ENCODE measurements around the gene BAD.

The BAD gene

GRCh38 chr11:64238076-64238475, 46.4 kb downstream of the BAD start:
- DNase-seq (no peak), ATAC-seq (replicated peaks) (no peak)
- no peaks in the 10 kb centered on the region for H3K9me3 Mint-ChIP-seq
- peak overlapping the region; percentile 99 for H3K27ac Mint-ChIP-seq
- H3K27me3 Mint-ChIP-seq: no peaks in the 10 kb centered on the region
- no peak overlapping the region for H3K4me3 Mint-ChIP-seq
- H3K36me3 Mint-ChIP-seq: peaks cover 38 to 51% of the 10 kb centered on the region in 2 donors
- peaks cover 40 to 81% of the 10 kb centered on the region in 2 donors for H3K4me1 Mint-ChIP-seq

- DNase-seq (no peak), ATAC-seq (replicated peaks) (no peak)
- H3K27ac Mint-ChIP-seq: peak overlapping the region; percentile 87
- H3K4me1 Mint-ChIP-seq: peaks cover 40 to 81% of the 10 kb centered on the region in 2 donors
- H3K9me3 Mint-ChIP-seq: no peaks in the 10 kb centered on the region
- peak overlapping the region in 1 of 2 donors; percentile 37 for H3K4me3 Mint-ChIP-seq
- peaks cover 34 to 48% of the 10 kb centered on the region in 2 donors for H3K36me3 Mint-ChIP-seq
- H3K27me3 Mint-ChIP-seq: no peaks in the 10 kb centered on the region
These were observed 46.9 kb downstream of the BAD start for GRCh38 chr11:64237484-64237951.

GRCh38 chr11:64235437-64236161, 48.9 kb downstream of the BAD start:
- Mint-ChIP-seq H3K36me3 (peaks cover 32 to 45% of the 10 kb centered on the region in 2 donors), H3K4me1 (peaks cover 49 to 89% of the 10 kb centered on the region in 2 donors), H3K27ac (peak overlapping the region; percentile 92), H3K4me3 (peak overlapping the region; percentile 94 to 95), H3K27me3 (no peaks in the 10 kb centered on the region), H3K9me3 (no peaks in the 10 kb centered on the region)
- no peak for DNase-seq
- no peak for ATAC-seq (replicated peaks)

GRCh38 chr11:64234647-64235379, 49.7 kb downstream of the BAD start:
- H3K4me3 Mint-ChIP-seq: peak overlapping the region; percentile 94 to 95
- peaks cover 27 to 45% of the 10 kb centered on the region in 2 donors for H3K36me3 Mint-ChIP-seq
- ATAC-seq (replicated peaks) (peak; percentile 45 to 46), DNase-seq (no peak)
- H3K27me3 Mint-ChIP-seq: no peaks in the 10 kb centered on the region
- no peaks in the 10 kb centered on the region for H3K9me3 Mint-ChIP-seq
- H3K27ac Mint-ChIP-seq: peak overlapping the region; percentile 92
- H3K4me1 Mint-ChIP-seq: peaks cover 47 to 88% of the 10 kb centered on the region in 2 donors

GRCh38 chr11:64233913-64234586, 50.4 kb downstream of the BAD start, which contains the start of gene VEGFB:
VEGFB (plus strand) TSS chr11:64234584; CDS start chr11:64234834, 250 bp downstream.
- Mint-ChIP-seq H3K9me3 (no peaks in the 10 kb centered on the region), H3K27me3 (no peaks in the 10 kb centered on the region), H3K27ac (peak within 1 kb of the TSS; percentile 92), H3K36me3 (peaks cover 26 to 47% of the 10 kb centered on the region in 2 donors), H3K4me3 (peak within 1 kb of the TSS; percentile 94 to 95), H3K4me1 (peaks cover 51 to 88% of the 10 kb centered on the region in 2 donors)
- ATAC-seq (replicated peaks): peak; percentile 55 to 62
- peak; percentile 63 for DNase-seq

GRCh38 chr11:64232967-64233315, 51.5 kb downstream of the BAD start:
- peaks cover 41 to 87% of the 10 kb centered on the region in 2 donors for H3K4me1 Mint-ChIP-seq
- peak overlapping the region; percentile 73 to 83 for H3K4me3 Mint-ChIP-seq
- H3K36me3 Mint-ChIP-seq: peaks cover 22 to 39% of the 10 kb centered on the region in 2 donors
- ATAC-seq (replicated peaks) (no peak), DNase-seq (no peak)
- H3K27me3 Mint-ChIP-seq: no peaks in the 10 kb centered on the region
- H3K27ac Mint-ChIP-seq: no peak overlapping the region
- H3K9me3 Mint-ChIP-seq: no peaks in the 10 kb centered on the region

GRCh38 chr11:64232182-64232966, 52.1 kb downstream of the BAD start:
- Mint-ChIP-seq H3K4me3 (peak overlapping the region; percentile 87 to 97), H3K4me1 (peaks cover 38 to 87% of the 10 kb centered on the region in 2 donors), H3K27ac (peak overlapping the region; percentile 82), H3K36me3 (peaks cover 23 to 33% of the 10 kb centered on the region in 2 donors), H3K9me3 (no peaks in the 10 kb centered on the region), H3K27me3 (no peaks in the 10 kb centered on the region)
- DNase-seq (no peak), ATAC-seq (replicated peaks) (no peak)

- no peak overlapping the region for H3K27ac Mint-ChIP-seq
- H3K4me1 Mint-ChIP-seq: peaks cover 42 to 85% of the 10 kb centered on the region in 2 donors
- H3K36me3 Mint-ChIP-seq: peaks cover 22 to 26% of the 10 kb centered on the region in 2 donors
- DNase-seq: no peak
- peak overlapping the region; percentile 87 to 97 for H3K4me3 Mint-ChIP-seq
- no peak for ATAC-seq (replicated peaks)
- H3K9me3 Mint-ChIP-seq: no peaks in the 10 kb centered on the region
- no peaks in the 10 kb centered on the region for H3K27me3 Mint-ChIP-seq
These were observed 52.9 kb downstream of the BAD start for GRCh38 chr11:64231546-64231945.

GRCh38 chr11:64230985-64231365, 53.5 kb downstream of the BAD start:
- DNase-seq (no peak), ATAC-seq (replicated peaks) (no peak)
- peaks cover 22 to 26% of the 10 kb centered on the region in 2 donors for H3K36me3 Mint-ChIP-seq
- no peaks in the 10 kb centered on the region for H3K9me3 Mint-ChIP-seq
- H3K4me3 Mint-ChIP-seq: peak overlapping the region; percentile 87 to 97
- peak overlapping the region; percentile 97 for H3K27ac Mint-ChIP-seq
- H3K4me1 Mint-ChIP-seq: peaks cover 42 to 81% of the 10 kb centered on the region in 2 donors
- H3K27me3 Mint-ChIP-seq: no peaks in the 10 kb centered on the region

GRCh38 chr11:64230171-64230984, 54.1 kb downstream of the BAD start, which contains the start of gene DNAJC4:
DNAJC4 (plus strand) TSS chr11:64230548; CDS start chr11:64230855, 307 bp downstream.
- no peaks in the 10 kb centered on the region for H3K9me3 Mint-ChIP-seq
- peaks cover 40 to 79% of the 10 kb centered on the region in 2 donors for H3K4me1 Mint-ChIP-seq
- peaks cover 20 to 21% of the 10 kb centered on the region in 2 donors for H3K36me3 Mint-ChIP-seq
- H3K27me3 Mint-ChIP-seq: no peaks in the 10 kb centered on the region
- DNase-seq (peak; percentile 90), ATAC-seq (replicated peaks) (peak; percentile 38 to 50)
- H3K4me3 Mint-ChIP-seq: peak within 1 kb of the TSS; percentile 87 to 97
- peak within 1 kb of the TSS; percentile 97 for H3K27ac Mint-ChIP-seq

- Mint-ChIP-seq H3K27ac (peak overlapping the region; percentile 97), H3K27me3 (no peaks in the 10 kb centered on the region), H3K4me3 (peak overlapping the region; percentile 87 to 97), H3K36me3 (peaks cover 20 to 21% of the 10 kb centered on the region in 2 donors), H3K4me1 (peaks cover 43 to 79% of the 10 kb centered on the region in 2 donors), H3K9me3 (no peaks in the 10 kb centered on the region)
- ATAC-seq (replicated peaks): no peak
- no peak for DNase-seq
These were observed 54.7 kb downstream of the BAD start for GRCh38 chr11:64229744-64230170.

GRCh38 chr11:64229090-64229743, 55.2 kb downstream of the BAD start:
- Mint-ChIP-seq H3K4me3 (peak overlapping the region; percentile 58 to 97), H3K9me3 (no peaks in the 10 kb centered on the region), H3K36me3 (peaks cover 22 to 24% of the 10 kb centered on the region in 2 donors), H3K4me1 (peaks cover 45 to 84% of the 10 kb centered on the region in 2 donors), H3K27me3 (no peaks in the 10 kb centered on the region), H3K27ac (peak overlapping the region; percentile 79)
- DNase-seq: no peak
- no peak for ATAC-seq (replicated peaks)

Data from stimulated activated naive B cell treated with anti-CD40 and anti-IgM and Interleukin-4, amounts not matched to agents 10 μg/mL and 1 μg/mL and 100 μg/mL, for 72 hours (primary cell).